ENCODE measurements around the gene TMEM131. TPM values are rescaled to one million over a fixed set of nuclear protein-coding genes. Genes with fewer than 3 reads are reported as not detected.
A peak's percentile ranks its signal among the peaks of the same experiment; 100 is the strongest.
"Not testable (repeated sequence)": the region's sequence is repeated elsewhere in the genome, so short reads cannot be mapped to it uniquely, and the experiment has no call there.

Gene TMEM131
- total RNA-seq, 1 donor from 2014 or later, result 14.7 TPM

GRCh38 chr2:97716695-97717612 lies 278.8 kb downstream of the TMEM131 start:
- no peak for DNase-seq (ENCODE audit: low spot score)
- ATAC-seq, result no peak

GRCh38 chr2:97715951-97716694 lies 279.6 kb downstream of the TMEM131 start:
- DNase-seq (ENCODE audit: low spot score) (no peak), ATAC-seq (no peak)

DNA sequence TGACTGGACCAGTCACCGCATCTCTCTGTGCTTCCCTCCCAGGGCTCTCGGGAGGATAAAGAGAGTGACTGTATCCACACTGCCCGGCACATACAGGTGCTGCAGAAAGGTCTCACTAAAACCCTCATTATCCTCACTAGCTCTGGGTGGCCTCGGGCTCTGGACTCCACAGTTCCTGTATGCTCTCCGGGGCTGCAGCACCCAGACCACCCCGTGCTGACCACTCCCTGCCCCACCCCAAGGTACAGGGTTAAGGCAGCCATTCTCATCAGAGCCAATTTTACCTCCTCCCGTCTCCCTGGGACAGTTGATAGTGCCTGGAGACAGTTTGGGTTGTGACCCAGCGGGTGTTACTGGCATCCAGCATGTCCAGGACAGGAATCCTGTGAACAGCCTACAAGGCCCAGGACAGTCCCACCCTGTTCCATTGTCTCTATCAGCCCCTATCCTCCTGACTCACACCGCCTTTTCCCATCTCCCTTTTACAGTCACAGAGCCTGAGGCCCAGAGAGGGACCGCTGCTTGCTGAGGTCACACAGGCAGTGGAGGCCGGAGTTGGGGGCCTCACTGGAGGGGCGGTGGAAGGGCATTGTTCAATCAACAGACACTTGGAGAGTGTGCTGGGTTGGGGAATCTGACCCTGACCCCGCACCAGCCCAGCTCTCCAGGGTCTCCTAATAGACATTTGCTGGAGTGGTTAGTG lies 280.6 kb downstream of the TMEM131 start:
- ATAC-seq, result no peak
- DNase-seq (ENCODE audit: low spot score), result no peak

DNA sequence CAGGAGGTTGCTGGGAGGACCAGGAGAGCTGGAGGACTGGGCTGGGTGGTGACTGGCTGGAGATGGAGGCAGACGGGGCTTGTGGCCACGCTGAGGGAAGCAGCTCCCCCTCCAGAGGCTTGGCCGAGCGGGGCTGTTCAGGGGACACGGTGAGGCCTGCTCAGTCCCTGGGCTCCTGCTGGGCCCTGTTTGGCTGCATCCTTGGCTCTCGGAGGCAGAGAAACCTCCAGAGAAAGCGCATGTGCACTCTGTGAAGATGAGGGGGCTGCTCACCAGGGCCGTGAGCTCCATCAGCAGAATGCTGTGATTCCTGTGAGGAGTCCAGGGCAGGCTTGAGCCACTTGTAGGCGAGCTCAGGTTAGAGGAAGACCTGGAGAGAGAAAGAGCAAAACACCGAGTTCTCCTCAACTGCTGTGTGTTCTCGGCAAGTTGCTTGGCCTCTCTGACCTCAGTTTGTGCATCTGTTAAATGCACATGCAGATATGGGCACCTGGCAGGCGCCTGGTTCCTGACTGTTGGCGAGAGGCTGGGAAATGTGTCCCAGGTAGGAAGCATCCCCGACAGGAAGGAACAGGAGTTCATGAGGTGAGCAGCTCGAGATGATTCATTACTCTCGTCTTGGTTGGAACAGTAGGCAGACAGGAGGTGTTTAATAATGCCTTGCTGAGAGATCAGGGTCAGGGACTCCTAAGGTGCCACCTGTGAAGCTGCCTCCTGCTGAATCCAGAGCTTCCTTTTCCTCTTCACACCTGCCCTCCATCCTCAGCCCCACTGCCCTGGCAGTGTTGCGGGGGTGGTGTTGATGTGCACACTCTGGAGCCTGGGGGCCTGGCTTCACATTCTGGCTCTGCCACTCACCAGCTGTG lies 281.4 kb downstream of the TMEM131 start:
- ATAC-seq, result no peak
- no peak for DNase-seq (ENCODE audit: low spot score)

GRCh38 chr2:97713296-97714083 lies 282.3 kb downstream of the TMEM131 start, which contains the start of gene ZAP70:
Gene ZAP70, plus strand, starts transcription at chr2:97713576. Its CDS starts 10,461 bp downstream, at chr2:97724037.
- DNase-seq (ENCODE audit: low spot score) (no peak), ATAC-seq (no peak)

DNA sequence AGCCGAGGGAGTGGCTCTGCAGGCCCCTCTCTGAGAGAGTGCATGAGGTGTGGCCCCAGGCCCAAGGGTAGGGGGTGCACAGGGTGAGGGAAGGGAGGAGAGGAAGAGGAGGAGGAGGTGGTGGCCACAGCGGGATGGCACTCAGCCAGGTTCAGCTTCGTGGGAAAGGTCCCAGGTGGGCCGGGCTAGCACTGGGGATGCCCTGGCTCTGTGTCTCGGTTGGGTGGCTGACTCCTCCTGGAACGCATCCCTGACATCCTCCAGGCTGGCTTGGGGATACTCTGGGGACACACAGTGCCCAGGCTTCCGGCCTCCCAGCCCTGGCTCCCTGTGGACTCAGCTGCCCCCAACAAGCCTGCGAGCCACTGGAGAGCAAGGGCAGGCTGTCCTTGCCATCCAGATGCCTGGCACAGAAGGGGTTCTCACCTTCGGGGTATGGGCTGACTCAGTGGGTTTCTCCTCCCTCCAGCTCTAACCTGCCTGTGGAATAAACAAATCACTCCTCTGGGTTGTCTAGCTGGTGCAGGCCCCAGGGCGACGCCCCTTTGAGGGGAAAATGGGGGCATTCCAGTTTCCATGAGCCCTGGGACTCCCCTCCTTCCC lies 283.0 kb downstream of the TMEM131 start:
- DNase-seq (ENCODE audit: low spot score) (no peak), ATAC-seq (no peak)

DNA sequence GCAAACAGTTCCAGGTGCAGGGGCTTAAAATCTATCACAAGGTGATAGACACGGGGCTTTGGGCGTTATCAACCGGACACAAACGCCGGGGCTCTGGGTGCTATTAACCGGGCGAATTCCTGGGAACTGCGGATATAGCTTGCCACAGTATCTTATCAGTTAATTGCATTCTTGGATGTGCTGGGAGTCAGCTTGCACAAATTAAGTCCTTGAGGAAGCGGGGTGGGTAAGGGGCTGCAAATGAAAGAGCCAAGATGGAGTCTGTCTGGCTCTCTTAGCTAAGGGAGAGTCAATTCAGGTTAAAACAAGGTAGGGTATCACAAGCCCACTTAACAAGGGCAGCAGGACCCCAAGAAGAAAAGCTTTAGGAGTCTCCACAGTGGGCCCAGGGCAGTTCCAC lies 283.6 kb downstream of the TMEM131 start:
- not testable (repeated sequence) for ATAC-seq; DNase-seq (ENCODE audit: low spot score)

GRCh38 chr2:97711394-97711711 lies 284.4 kb downstream of the TMEM131 start:
- ATAC-seq (no peak), DNase-seq (ENCODE audit: low spot score) (no peak)

GRCh38 chr2:97708608-97709007 lies 287.1 kb downstream of the TMEM131 start:
- DNase-seq (ENCODE audit: low spot score), result no peak
- no peak for ATAC-seq

- DNase-seq (ENCODE audit: low spot score), result no peak
- no peak for ATAC-seq
Observed at GRCh38 chr2:97708048-97708380, 287.7 kb downstream of the TMEM131 start.

DNA sequence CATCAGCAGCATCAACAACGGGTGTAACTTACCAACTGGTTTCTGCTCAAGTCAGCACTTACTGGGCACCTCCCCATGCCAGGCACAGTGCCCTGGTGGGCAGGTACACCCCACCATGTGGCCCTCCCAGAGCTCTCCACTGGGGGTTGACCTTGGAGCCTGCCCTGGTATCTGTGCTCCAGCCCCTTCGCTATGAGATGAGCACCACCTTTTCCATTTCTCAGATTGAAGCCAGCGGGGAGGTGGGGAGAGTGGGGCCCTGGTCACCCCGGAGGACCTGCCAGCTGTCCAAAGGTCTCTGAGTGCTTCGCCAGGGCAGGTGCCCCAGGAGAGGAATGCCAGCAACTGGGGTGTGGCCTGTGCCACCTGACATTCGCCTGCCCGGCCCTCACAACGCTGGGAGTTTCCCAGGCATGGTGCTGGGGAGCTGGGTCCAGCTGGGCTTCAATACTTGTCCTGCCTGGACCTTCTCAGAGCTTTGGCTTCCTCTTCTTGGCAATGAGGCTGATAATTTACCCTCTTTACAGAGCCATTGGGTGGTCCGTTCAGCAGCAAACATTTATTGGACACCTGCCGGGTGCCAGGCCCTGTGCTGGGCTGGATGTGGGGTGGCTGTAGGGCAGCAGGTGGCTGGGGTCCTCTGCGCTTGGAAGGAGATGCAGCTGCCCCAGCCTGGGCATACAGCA lies 288.2 kb downstream of the TMEM131 start:
- ATAC-seq (peak; percentile 54), DNase-seq (ENCODE audit: low spot score) (no peak)

GRCh38 chr2:97706708-97707345 lies 288.9 kb downstream of the TMEM131 start:
- ATAC-seq (no peak), DNase-seq (ENCODE audit: low spot score) (peak; percentile 8)

Other genes starting within 250 kb of the TMEM131 start
- 0.18 TPM for gene VWA3B, start 91.2 kb upstream of the TMEM131 start, total RNA-seq